Prostate gland (tissue), 2 donors: ENCODE measurements around the gene LRRN4.

Source experiments
- CTCF ChIP-seq, 4 experiments: fragments of 200-600 bp in 2 of 4; fragments of 450-650 bp in 2 of 4; sonication (generic) in 2 of 4; IDR thresholded peaks; 1 replicate in 3 of 4; 2 replicates in 1 of 4; pipeline ENCODE4 v1.5.1; 2016 to 2019; ENCODE audit warnings: antibody characterized with exemption in 4 of 4, mild to moderate bottlenecking in 2 of 4, moderate library complexity in 2 of 4
- POLR2A ChIP-seq: fragments of 450-650 bp; IDR thresholded peaks from one replicate; pipeline ENCODE4 v1.6.1; 2016; ENCODE audit warnings: antibody characterized with exemption, mild to moderate bottlenecking
- POLR2AphosphoS5 ChIP-seq: sonication (generic); formaldehyde crosslinking; IDR thresholded peaks from one replicate; pipeline ENCODE4 v1.6.1; 2017; ENCODE audit warnings: antibody characterized with exemption

GRCh38 chr20:6067763-6068318, 14.0 kb upstream of the LRRN4 start:
- TF ChIP-seq CTCF (IDR thresholded peaks at IDR 0.05), result no peak
- no peak for TF ChIP-seq POLR2A
- TF ChIP-seq POLR2AphosphoS5, result no peak
